Upper lobe of left lung (tissue), 6 donors: ENCODE measurements around the gene HIP1. TPM values are rescaled to one million over a fixed set of nuclear protein-coding genes. Genes with fewer than 3 reads are reported as not detected.

ENCODE experiments used
- ATAC-seq, 2 donors: fragments of 200-7000 bp; cut with Tn5 transposase; one replicate each; pipeline ENCODE4 v1.9.1; 2022; ENCODE audit warnings: mild to moderate bottlenecking in 2 of 2, moderate library complexity in 2 of 2; ENCODE audit not compliant: low FRiP score in 2 of 2
- DNase-seq, 2 donors: peaks; one replicate each; pipeline ENCODE4 v3.0.0-alpha.2; 2019 to 2020
- H3K27ac ChIP-seq, 4 donors: fragments of 200-600 bp; sonication (generic); one replicate each; pipeline ENCODE4 v1.5.1; 2016 to 2019
- H3K27me3 ChIP-seq, 4 donors: fragments of 200-600 bp; sonication (generic); one replicate each; pipeline ENCODE4 v1.5.1; 2017 to 2019
- H3K36me3 ChIP-seq, 4 donors: fragments of 200-600 bp; sonication (generic); one replicate each; pipeline ENCODE4 v1.5.1; 2016 to 2019
- H3K4me1 ChIP-seq, 4 donors: fragments of 200-600 bp; sonication (generic); one replicate each; pipeline ENCODE4 v1.5.1; 2018 to 2019
- H3K4me3 ChIP-seq, 4 donors: fragments of 200-600 bp; sonication (generic); one replicate each; pipeline ENCODE4 v1.5.1; 2017 to 2019; ENCODE audit warnings: mild to moderate bottlenecking in 2 of 4, moderate library complexity in 1 of 4
- H3K9me3 ChIP-seq, 4 donors: fragments of 200-600 bp; sonication (generic); one replicate each; pipeline ENCODE4 v1.5.1; 2018 to 2019
- EP300 ChIP-seq, 4 donors: sonication (generic); formaldehyde crosslinking; IDR thresholded peaks; one replicate each; pipeline ENCODE4 v1.5.1; 2017; ENCODE audit warnings: antibody characterized with exemption in 4 of 4, control low read depth in 2 of 4
- POLR2A ChIP-seq, 4 donors: fragments of 450-650 bp; IDR thresholded peaks; one replicate each; pipeline ENCODE4 v1.5.1; 2016 to 2017; ENCODE audit warnings: antibody characterized with exemption in 4 of 4, mild to moderate bottlenecking in 2 of 4
- POLR2AphosphoS5 ChIP-seq, 2 donors: sonication (generic); formaldehyde crosslinking; IDR thresholded peaks; one replicate each; pipeline ENCODE4 v1.5.1; 2017; ENCODE audit warnings: antibody characterized with exemption in 2 of 2
- WGBS, 2 donors: methylation state at CpG; one replicate each; pipeline ENCODE4 v1.1.5; 2017 to 2018; 5-methylcytosine and 5-hydroxymethylcytosine counted together
- total RNA-seq, 6 donors: library from RNA; depleted of rRNA in 4 of 6; stranded (reverse); fragments of >200 nt in 4 of 6; gene quantifications; one replicate each; pipeline versions ENCODE4 v1.1.0 to v1.2.1, GENCODE V29; 2016 to 2021
- TF ChIP-seq, protein P1 (sequence below), 6 experiments: fragments of 450-650 bp in 4 of 6; fragments of 200-600 bp in 2 of 6; sonication (generic) in 2 of 6; IDR thresholded peaks; one replicate each; pipeline ENCODE4 v1.5.1; 2016 to 2019; ENCODE audit warnings: antibody characterized with exemption in 6 of 6
- donor health status: DM: no; HTN: no; CAD: no; lungs with moderate emphysema.
- donor health status: DM: no; HTN: yes; CAD: no; lungs with severe emphysema.

The HIP1 gene
- total RNA-seq, 6 donors from 2014 or later = 43.9 to 66.0 (median 55.2) TPM

DNA sequence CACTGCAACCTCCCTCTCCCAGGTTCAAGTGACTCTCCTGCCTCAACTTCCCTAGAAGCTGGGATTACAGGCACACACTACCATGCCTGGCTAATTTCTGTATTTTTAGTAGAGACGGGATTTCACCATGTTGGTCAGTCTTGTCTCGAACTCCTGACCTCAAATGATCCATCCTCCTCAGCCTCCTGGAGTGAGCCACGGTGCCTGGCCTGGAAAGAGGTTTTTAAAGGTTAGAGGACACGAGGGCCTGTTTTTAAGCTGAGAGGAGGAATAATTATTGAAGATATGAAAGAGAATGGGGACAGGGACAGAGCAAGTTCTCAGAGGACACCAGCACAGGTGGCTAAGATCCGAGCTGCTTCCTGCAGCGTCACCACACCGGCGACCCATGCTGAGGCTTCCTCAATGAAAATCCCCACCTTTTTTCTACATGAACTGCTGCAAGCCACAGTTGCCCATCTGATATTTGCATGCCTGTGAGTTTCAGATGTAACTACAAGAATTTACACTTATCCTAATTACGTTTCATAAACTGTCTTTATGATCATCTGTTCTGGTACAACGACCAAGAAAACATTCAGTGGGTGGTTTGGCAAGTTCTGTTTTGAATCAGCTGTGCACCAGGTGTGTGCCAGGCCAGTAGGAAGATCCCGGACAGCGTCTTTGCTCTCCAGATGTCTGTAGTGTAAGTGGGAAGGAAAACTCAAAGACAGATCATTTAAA is 76.0 kb downstream of the HIP1 start:
- WGBS, 2 donors = 79 to 89% methylated on average over 12 of the region's 12 CpGs
- no peak overlapping the region for H3K27ac ChIP-seq
- H3K4me3 ChIP-seq = no peak overlapping the region
- no peaks in the 10 kb centered on the region for H3K9me3 ChIP-seq
- TF ChIP-seq, protein P1, sequence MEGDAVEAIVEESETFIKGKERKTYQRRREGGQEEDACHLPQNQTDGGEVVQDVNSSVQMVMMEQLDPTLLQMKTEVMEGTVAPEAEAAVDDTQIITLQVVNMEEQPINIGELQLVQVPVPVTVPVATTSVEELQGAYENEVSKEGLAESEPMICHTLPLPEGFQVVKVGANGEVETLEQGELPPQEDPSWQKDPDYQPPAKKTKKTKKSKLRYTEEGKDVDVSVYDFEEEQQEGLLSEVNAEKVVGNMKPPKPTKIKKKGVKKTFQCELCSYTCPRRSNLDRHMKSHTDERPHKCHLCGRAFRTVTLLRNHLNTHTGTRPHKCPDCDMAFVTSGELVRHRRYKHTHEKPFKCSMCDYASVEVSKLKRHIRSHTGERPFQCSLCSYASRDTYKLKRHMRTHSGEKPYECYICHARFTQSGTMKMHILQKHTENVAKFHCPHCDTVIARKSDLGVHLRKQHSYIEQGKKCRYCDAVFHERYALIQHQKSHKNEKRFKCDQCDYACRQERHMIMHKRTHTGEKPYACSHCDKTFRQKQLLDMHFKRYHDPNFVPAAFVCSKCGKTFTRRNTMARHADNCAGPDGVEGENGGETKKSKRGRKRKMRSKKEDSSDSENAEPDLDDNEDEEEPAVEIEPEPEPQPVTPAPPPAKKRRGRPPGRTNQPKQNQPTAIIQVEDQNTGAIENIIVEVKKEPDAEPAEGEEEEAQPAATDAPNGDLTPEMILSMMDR (IDR thresholded peaks at IDR 0.05) = no peak
- TF ChIP-seq POLR2A (IDR thresholded peaks at IDR 0.05) (no peak), POLR2AphosphoS5 (IDR thresholded peaks at IDR 0.05) (no peak), EP300 (IDR thresholded peaks at IDR 0.05) (no peak)
- H3K4me1 ChIP-seq = no peaks in the 10 kb centered on the region
- no peaks in the 10 kb centered on the region for H3K36me3 ChIP-seq
- DNase-seq = no peak
- ATAC-seq = no peak
- H3K27me3 ChIP-seq = no peaks in the 10 kb centered on the region

DNA sequence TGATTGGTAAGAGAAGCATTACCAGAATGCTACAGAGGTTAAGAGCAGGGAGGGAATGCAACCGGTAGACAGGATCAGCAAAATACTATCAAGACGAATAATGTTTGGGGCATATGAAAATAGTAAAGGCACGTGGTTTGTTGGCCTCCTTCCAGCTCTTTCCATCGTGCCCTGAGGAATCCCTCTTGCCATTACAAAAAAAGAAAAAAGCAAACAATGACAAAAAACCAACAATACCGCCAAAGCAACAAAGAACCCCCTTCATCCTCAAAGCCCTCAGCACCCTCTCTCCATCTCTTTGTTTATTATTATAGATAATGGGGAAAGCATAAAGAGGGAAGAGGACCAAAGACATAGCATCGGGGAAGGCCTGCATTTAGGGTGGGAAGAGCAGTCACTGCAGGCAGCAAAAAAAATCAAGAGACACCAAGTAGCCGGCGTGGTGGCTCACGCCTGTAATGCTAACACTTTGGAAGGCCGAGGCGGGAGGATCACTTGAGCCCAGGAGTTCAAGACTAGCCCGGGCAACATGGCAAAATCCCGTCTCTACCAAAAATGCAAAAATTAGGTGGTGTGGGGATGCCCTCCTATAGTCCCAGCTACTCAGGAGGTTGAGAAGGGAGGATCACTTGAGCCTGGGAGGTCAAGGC is 78.0 kb downstream of the HIP1 start:
- TF ChIP-seq POLR2AphosphoS5 (IDR thresholded peaks at IDR 0.05) (no peak), POLR2A (IDR thresholded peaks at IDR 0.05) (no peak), EP300 (IDR thresholded peaks at IDR 0.05) (no peak)
- TF ChIP-seq, protein P1 (IDR thresholded peaks at IDR 0.05) = no peak
- no peaks in the 10 kb centered on the region for H3K4me1 ChIP-seq
- 77% methylated on average over 13 of the region's 13 CpGs for WGBS, 2 donors
- no peaks in the 10 kb centered on the region for H3K9me3 ChIP-seq
- ATAC-seq = no peak
- H3K27me3 ChIP-seq = no peaks in the 10 kb centered on the region
- H3K27ac ChIP-seq = no peak overlapping the region
- H3K4me3 ChIP-seq = no peak overlapping the region
- no peaks in the 10 kb centered on the region for H3K36me3 ChIP-seq
- DNase-seq = no peak

- TF ChIP-seq POLR2AphosphoS5 (IDR thresholded peaks at IDR 0.05) (no peak), POLR2A (IDR thresholded peaks at IDR 0.05) (no peak), EP300 (IDR thresholded peaks at IDR 0.05) (no peak)
- TF ChIP-seq, protein P1 (IDR thresholded peaks at IDR 0.05) = no peak
- Histone ChIP-seq H3K27ac (peak overlapping the region in 3 of 4 donors; percentile 11 to 64 (median 40)), H3K27me3 (no peaks in the 10 kb centered on the region), H3K4me3 (no peak overlapping the region), H3K9me3 (no peaks in the 10 kb centered on the region), H3K4me1 (no peaks in the 10 kb centered on the region), H3K36me3 (peaks cover 0 to 5% (median 0%) of the 10 kb centered on the region in 4 donors)
- no peak for DNase-seq
- ATAC-seq = no peak
- 90 to 92% methylated on average over 4 of the region's 4 CpGs for WGBS, 2 donors
Measured at GRCh38 chr7:75658802-75659201, 79.9 kb downstream of the HIP1 start.

GRCh38 chr7:75658369-75658768 is 80.4 kb downstream of the HIP1 start:
- peaks cover 0 to 6% (median 0%) of the 10 kb centered on the region in 4 donors for H3K36me3 ChIP-seq
- no peaks in the 10 kb centered on the region for H3K4me1 ChIP-seq
- DNase-seq (no peak), ATAC-seq (no peak)
- H3K27me3 ChIP-seq = no peaks in the 10 kb centered on the region
- peak overlapping the region in 3 of 4 donors; percentile 7 to 64 (median 40) for H3K27ac ChIP-seq
- WGBS, 2 donors = 84% methylated on average over 10 of the region's 10 CpGs
- no peaks in the 10 kb centered on the region for H3K9me3 ChIP-seq
- H3K4me3 ChIP-seq = no peak overlapping the region
- TF ChIP-seq EP300 (IDR thresholded peaks at IDR 0.05) = no peak
- TF ChIP-seq POLR2AphosphoS5 (IDR thresholded peaks at IDR 0.05) = no peak
- TF ChIP-seq, protein P1 (IDR thresholded peaks at IDR 0.05) = no peak
- no peak for TF ChIP-seq POLR2A (IDR thresholded peaks at IDR 0.05)
